ENCODE data around the gene INPP5B. TPM values are rescaled to one million over a fixed set of nuclear protein-coding genes. Genes with fewer than 3 reads are reported as not detected.

Gene INPP5B
- total RNA-seq (2022): 15.8 and 18.8 TPM in 2 replicates
- Bru-seq, nascent RNA: percentile 57 among the genes with signal in this experiment
- BruChase-seq, experiment 1, labeled RNA remaining after a 2-hour chase: percentile 60 among the genes with signal in this experiment
- BruChase-seq, experiment 2, labeled RNA remaining after a 6-hour chase: percentile 64 among the genes with signal in this experiment
- long read RNA-seq, partial matches to known transcripts: 1 of 5 reads
- long read RNA-seq, other reads (novel, unspliced or antisense): 2 of 5 reads

DNA sequence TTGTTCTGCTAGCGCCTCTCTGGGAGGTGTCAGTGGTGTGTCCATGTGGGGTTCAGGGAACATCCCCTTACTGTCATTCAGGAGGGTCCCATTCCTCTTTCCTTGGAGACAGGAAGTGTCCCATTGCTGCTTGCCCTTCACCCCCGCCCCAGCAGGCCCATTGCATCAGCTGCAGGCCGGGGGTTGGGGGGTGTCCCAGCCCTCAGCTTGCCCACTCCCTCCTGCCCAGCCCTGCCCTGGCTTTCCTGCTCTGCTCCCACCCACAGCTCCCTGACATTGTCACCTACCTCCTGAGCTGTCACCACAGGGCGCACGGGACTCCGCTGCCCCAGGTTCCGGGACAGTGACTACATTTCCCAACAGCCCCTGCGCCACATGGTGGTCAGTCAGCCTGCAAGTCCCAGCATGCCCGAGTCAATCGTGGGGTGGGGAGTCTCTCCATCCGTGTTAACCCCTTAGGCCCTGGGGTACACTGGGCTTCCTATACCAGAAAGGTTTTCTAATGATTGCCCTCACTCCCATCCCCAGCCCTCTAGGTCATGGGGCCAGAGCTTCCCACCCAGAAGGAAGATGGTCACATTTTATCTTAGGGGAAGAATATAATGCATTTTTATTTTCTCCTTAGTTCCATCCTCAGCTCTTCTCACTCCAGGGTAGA is at the start of gene INPP5B:
Gene INPP5B, minus strand, starts transcription at position 351 of the 658 bp plus-strand sequence. CDS start 745 bp downstream, outside the sequence.
- H3K27me3 Mint-ChIP-seq (ENCODE audit: insufficient read depth, unreplicated experiment): no peaks in the 10 kb centered on the region
- H3K4me3 ChIP-seq (ENCODE audit: low read depth, low read length): peak within 1 kb of the TSS; percentile 54
- peak; percentile 86 to 89 for DNase-seq
- H3K36me3 ChIP-seq (ENCODE audit: control insufficient read depth, insufficient read depth, low read length): no peaks in the 10 kb centered on the region
- no peaks in the 10 kb centered on the region for H3K9me3 Mint-ChIP-seq (ENCODE audit: unreplicated experiment)
- ChIA-PET CTCF (no interaction called here), POLR2A (no interaction called here)
- no peaks in the 10 kb centered on the region for H3K4me1 Mint-ChIP-seq (ENCODE audit: low read depth, unreplicated experiment)
- no TSS peak for BruUV-seq (replicated peaks)
- intact Hi-C loops (cut with micrococcal nuclease; ENCODE audit: unreplicated experiment): no loop called here
- peaks cover 5% of the 10 kb centered on the region for H3K36me3 Mint-ChIP-seq (ENCODE audit: insufficient read depth, unreplicated experiment)
- H3K4me1 ChIP-seq: peaks cover 5% of the 10 kb centered on the region; the same call in 1 of the 2 replicates
- H3K4me3 Mint-ChIP-seq (ENCODE audit: unreplicated experiment): peak within 1 kb of the TSS; percentile 99
- no peaks in the 10 kb centered on the region for H3K9me3 ChIP-seq
- no peaks in the 10 kb centered on the region for H3K27me3 ChIP-seq (replicated peaks; ENCODE audit: control insufficient read depth, insufficient read depth, low read length)
- TF ChIP-seq CTCF (IDR thresholded peaks at IDR 0.05; ENCODE audit: insufficient read depth in 1 of 2, low read depth in 1 of 2, low read length in 1 of 2, severe bottlenecking in 1 of 2, unreplicated experiment in 1 of 2): no peak
- H3K27ac Mint-ChIP-seq (ENCODE audit: unreplicated experiment): peak within 1 kb of the TSS; percentile 91

- no peaks in the 10 kb centered on the region for H3K27me3 Mint-ChIP-seq (ENCODE audit: insufficient read depth, unreplicated experiment)
- CTCF ChIA-PET: no interaction called here
- H3K36me3 Mint-ChIP-seq (ENCODE audit: insufficient read depth, unreplicated experiment): peaks cover 6% of the 10 kb centered on the region
- H3K36me3 ChIP-seq (ENCODE audit: control insufficient read depth, insufficient read depth, low read length): no peaks in the 10 kb centered on the region
- intact Hi-C loops (cut with micrococcal nuclease; ENCODE audit: unreplicated experiment): no loop called here
- POLR2A ChIA-PET: no interaction called here
- no peaks in the 10 kb centered on the region for H3K9me3 ChIP-seq
- H3K4me3 ChIP-seq (ENCODE audit: low read depth, low read length): no peak overlapping the region
- no peak overlapping the region for H3K27ac Mint-ChIP-seq (ENCODE audit: unreplicated experiment)
- no peak for TF ChIP-seq CTCF (IDR thresholded peaks at IDR 0.05; ENCODE audit: insufficient read depth in 1 of 2, low read depth in 1 of 2, low read length in 1 of 2, severe bottlenecking in 1 of 2, unreplicated experiment in 1 of 2)
- no TSS peak for BruUV-seq (replicated peaks)
- H3K4me3 Mint-ChIP-seq (ENCODE audit: unreplicated experiment): no peak overlapping the region
- H3K4me1 ChIP-seq: peaks cover 16% of the 10 kb centered on the region
- DNase-seq: no peak
- H3K9me3 Mint-ChIP-seq (ENCODE audit: unreplicated experiment): no peaks in the 10 kb centered on the region
- H3K27me3 ChIP-seq (replicated peaks; ENCODE audit: control insufficient read depth, insufficient read depth, low read length): no peaks in the 10 kb centered on the region
- H3K4me1 Mint-ChIP-seq (ENCODE audit: low read depth, unreplicated experiment): peaks cover 8% of the 10 kb centered on the region
These were observed 49.0 kb upstream of the INPP5B start for GRCh38 chr1:37995751-37996345.

DNA sequence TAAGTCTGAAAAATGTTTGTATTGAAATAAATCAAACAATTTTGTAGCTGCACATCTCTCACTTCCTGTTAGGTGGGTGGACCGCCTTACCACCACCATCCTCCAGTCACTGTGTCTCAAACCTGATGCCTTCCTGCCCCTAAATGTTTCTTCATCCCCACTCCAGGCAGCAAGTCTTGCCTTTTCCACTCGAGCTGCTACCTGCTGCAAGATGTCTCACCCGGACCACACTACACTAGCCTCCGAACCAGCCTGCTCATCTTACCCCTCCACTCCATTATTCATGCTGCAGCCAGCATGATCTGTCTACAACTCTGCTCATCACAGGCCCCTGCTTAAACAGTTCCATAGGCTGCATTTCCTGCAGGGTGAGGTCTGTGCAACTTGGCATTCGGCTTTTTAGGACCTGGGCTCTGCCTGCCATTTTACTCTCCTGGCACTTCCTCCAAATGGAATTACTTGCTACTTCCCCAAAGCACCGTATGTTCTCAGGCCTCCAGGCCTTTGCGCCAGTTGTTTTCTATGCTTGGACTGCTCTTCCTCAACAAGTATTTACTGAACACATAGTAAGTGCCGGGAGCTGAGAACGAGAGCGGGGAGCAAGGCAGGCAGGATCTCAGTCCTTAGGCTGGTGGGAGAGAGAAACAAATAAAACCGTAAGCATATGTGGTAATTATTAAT is 48.2 kb upstream of the INPP5B start:
- CTCF ChIA-PET: no interaction called here
- H3K27ac Mint-ChIP-seq (ENCODE audit: unreplicated experiment): no peak overlapping the region
- Histone ChIP-seq H3K36me3 (ENCODE audit: control insufficient read depth, insufficient read depth, low read length) (no peaks in the 10 kb centered on the region), H3K4me1 (peaks cover 7% of the 10 kb centered on the region), H3K4me3 (ENCODE audit: low read depth, low read length) (no peak overlapping the region), H3K9me3 (no peaks in the 10 kb centered on the region), H3K27me3 (replicated peaks; ENCODE audit: control insufficient read depth, insufficient read depth, low read length) (no peaks in the 10 kb centered on the region)
- no peak for DNase-seq
- intact Hi-C loops (cut with micrococcal nuclease; ENCODE audit: unreplicated experiment): no loop called here
- BruUV-seq (replicated peaks): TSS peak; percentile 16
- no peak for TF ChIP-seq CTCF (IDR thresholded peaks at IDR 0.05; ENCODE audit: insufficient read depth in 1 of 2, low read depth in 1 of 2, low read length in 1 of 2, severe bottlenecking in 1 of 2, unreplicated experiment in 1 of 2)
- no peaks in the 10 kb centered on the region for H3K27me3 Mint-ChIP-seq (ENCODE audit: insufficient read depth, unreplicated experiment)
- no peak overlapping the region for H3K4me3 Mint-ChIP-seq (ENCODE audit: unreplicated experiment)
- POLR2A ChIA-PET: no interaction called here
- H3K9me3 Mint-ChIP-seq (ENCODE audit: unreplicated experiment): no peaks in the 10 kb centered on the region
- H3K4me1 Mint-ChIP-seq (ENCODE audit: low read depth, unreplicated experiment): peaks cover 8% of the 10 kb centered on the region
- H3K36me3 Mint-ChIP-seq (ENCODE audit: insufficient read depth, unreplicated experiment): peaks cover 10% of the 10 kb centered on the region
